GM21717 (cell line): ENCODE data around the gene BCKDHB.

ENCODE experiments used
- ATAC-seq: cut with Tn5 transposase; IDR thresholded peaks from one replicate; pipeline ENCODE4 v1.9.1; 2021; ENCODE audit warnings: mild to moderate bottlenecking, moderate library complexity; ENCODE audit not compliant: unreplicated experiment

The BCKDHB gene

DNA sequence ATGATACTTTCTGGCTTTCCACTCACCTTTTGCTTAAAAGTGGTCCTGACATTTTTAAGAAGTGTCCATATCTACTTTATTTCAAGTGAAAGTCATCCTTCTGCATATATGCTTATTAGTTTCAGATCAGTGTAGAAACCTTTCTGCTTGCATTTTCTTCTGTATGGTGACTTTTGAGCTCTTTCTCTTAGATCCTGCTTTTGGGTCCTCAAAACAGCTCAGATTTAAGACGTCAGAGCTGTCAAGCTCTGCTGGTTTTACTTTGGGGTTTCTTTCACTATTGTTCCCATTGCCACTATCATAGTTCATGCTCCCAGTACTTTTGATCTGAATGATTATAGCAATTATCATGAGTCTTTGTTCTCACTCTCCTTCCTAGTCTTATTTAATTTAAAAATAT is 41.7 kb downstream of the BCKDHB start:
- ATAC-seq: peak; percentile 53

GRCh38 chr6:80151635-80152034 is 45.2 kb downstream of the BCKDHB start:
- ATAC-seq: no peak

DNA sequence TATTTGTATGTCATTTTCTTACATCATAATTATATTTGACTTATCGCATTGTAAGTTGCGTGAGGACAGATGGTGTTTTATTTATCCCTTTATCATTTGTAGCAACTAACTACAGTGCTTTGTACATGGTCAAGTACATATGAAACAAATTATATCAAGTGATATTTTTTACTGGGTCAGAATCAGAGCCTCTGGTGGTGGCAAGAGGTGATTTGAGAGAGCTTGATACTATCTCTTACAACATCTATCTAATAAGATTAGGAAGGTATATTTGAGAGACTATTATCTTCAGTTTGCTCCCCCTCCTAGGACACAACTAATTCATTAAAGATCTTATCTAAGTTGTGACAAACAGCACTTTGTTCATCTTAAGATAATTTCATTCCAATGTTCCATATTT is 47.7 kb downstream of the BCKDHB start:
- ATAC-seq: no peak

- ATAC-seq: no peak
Measured at GRCh38 chr6:80156221-80156620, 49.8 kb downstream of the BCKDHB start.

DNA sequence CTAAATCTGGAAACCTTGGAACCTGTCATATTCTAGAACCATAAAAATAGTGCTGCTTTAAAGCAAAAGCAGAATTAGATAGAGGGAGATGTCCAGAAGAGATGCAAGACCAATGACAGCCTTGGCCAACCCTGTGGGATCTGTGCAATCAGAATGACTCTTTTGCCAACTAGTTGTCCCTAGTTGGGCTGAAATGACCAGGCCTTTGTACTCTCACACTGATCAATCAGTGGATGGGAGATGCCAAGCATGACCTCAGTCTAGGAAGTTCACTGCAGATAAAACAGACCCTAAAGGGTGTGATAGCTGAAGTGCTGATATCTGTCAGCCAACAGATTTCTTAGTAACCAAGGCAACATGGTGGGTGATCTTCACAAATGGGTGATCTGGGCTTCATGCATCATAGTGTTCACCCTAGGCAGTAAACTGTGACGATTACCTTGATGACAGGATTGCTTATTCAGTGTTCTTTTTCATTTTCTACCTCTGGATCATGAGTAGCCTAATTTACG is 52.1 kb downstream of the BCKDHB start:
- ATAC-seq: no peak

GRCh38 chr6:80161434-80161833 is 55.0 kb downstream of the BCKDHB start:
- ATAC-seq: no peak

GRCh38 chr6:80163754-80164187 is 57.3 kb downstream of the BCKDHB start:
- ATAC-seq: peak; percentile 76

DNA sequence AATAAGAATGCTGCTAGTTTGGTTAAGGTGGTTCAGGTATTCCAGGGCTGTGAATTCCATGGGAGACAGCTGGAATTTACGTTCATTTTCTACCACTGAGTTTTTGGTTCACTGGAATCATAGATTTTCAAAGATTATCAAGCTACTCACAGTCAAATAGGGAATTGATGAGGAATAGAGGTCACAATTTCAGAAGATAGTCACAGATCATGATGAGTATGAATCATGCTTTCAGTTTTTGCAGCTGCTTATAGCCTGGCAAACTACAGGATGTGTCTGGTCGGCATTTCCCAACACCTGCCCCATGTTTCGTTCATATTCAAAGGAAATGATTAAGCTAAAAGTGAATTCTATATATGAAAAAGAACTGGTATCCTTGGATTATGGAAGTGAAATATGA is 58.7 kb downstream of the BCKDHB start:
- ATAC-seq: peak; percentile 98

DNA sequence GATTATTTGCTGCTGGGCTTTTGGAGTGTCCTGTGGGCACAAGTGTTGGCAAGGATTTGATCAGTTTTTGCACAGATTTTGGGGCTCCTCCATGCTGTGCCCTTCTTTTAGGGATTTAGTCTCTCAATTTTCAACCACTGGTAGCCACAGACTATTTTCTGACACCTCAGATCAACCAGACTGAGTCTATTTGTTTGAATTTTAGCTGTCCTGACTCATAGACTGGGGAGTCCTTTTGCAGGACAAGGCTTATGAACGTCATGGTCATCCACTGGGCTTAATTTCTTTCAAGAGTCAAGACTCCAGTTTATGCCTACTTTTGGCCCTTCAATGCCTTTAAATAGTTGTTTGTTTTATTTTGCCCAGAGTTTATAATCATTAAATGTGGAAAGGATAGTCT is 59.3 kb downstream of the BCKDHB start:
- ATAC-seq: no peak

DNA sequence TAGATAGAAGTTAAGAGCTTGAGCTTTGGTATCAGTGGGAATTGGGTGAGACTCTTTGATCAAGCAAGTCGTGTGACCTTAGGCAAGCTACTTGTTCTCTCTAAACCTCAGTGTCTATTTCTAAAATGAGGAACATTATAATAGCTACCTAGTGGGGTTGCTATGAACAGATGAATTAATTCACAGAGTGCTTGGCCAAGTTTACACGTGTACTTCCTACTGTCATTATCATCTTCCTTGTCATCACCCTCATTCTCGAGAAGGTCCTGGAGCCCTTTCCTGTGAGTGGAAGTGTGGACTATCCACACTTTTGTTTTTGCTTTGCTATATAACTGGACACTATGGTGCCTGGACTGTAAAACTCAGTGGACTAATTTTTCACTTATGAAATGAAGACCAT is 64.0 kb downstream of the BCKDHB start:
- ATAC-seq: no peak

DNA sequence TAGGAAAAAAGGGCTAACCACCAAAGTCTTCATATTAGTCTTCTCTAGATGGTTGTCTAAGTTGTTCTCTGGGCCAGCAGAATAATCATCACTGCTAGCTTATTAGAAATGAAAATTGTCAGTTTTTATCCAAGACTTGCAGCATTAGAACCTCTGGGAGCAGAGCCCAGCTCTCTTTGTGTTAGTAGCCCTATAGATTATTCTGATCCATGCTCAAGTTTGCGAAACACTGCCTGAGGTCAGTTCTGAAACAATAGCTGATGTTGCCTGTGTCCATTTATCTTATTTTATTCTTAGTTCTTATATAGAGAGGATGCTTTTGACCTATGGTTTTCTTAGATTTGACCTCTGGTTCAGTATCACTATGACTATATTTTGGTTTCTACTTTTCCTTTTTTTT is 66.9 kb downstream of the BCKDHB start:
- ATAC-seq: no peak

DNA sequence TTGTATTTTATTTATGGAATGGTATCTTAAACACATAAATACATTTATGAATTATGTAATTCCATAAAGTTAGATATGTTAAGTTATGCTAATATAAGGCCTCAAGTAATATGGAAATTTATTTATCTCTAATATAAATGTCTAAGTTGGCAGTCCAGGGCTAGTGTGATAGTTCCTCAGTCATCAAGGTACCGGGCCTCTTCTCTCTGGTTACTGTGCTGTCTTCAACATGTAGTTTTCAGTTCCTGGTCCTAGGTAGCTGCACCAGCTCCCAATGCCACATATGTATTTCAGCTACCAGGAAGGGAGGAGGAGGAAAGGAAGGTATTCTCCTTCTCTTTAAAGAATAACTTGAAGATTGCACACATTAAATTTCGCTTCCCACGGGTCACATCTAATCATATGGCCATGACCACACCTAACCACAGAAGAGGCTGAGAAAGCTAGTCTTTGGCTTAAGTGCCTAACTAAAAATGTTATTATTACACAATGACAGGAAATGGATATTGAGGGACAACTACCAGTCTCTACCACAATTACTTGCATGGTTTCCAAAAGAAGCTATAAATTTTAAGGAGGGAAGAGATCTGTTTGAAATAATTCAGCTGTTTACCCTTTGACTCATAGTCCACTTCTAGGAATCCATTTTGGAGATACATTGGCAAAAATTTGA is 68.6 kb downstream of the BCKDHB start:
- no peak for ATAC-seq

GRCh38 chr6:80179695-80180094 is 73.2 kb downstream of the BCKDHB start:
- ATAC-seq: no peak

DNA sequence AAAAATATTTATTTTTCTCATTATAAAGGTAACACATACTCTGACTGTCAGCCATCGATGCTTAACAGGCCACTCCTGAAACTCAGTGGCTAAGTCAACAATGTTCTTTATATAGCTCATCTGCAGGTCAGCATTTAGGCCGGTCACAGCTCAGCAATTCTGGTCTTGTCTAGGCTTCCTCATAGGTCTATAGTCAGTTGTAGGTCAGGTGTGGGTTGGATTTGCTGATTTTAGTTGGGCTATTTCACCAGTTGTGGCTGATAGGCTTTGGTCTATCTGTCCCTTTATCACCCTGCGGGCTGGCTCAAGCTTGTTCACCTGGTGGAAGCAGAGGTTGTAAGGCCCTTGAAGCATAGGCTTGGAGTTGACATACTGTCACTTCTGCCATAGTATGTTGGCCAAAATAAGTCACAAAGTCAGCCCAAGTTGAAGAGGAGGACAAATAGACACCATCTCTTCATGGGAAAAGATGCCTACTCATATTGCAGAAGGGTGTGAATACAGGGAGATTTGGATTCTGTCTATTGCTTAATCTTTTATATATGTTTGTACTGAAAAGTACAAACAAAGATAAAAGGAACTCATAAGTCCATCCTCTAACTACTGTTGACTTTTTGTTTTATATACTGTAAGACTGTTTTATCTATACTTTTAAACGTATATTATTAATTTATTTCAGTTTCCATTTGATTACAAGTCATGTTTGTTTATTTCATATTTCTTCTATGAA is 75.0 kb downstream of the BCKDHB start:
- ATAC-seq: no peak

GRCh38 chr6:80182308-80182707 is 75.8 kb downstream of the BCKDHB start:
- no peak for ATAC-seq

GRCh38 chr6:80183019-80183795 is 76.7 kb downstream of the BCKDHB start:
- ATAC-seq: no peak

DNA sequence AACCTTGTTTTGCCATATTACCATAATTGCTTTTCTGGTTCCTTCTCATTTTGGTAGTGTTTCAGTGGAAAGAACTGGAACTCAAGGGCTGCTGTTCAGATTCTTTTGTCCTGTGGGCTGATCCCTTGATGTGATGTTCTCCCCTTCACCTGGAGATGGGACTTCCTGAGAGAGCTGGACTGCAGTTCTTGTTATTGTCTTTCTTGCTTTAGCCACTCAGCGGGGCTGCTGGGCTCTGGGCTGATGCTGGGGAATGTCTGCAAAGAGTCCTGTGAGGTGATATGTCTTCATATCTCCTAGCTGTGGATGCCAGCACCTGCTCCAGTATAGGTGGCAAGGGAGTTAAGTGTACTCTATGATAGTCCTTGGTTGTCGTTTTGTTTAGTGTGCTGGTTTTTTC is 79.0 kb downstream of the BCKDHB start:
- ATAC-seq: no peak

DNA sequence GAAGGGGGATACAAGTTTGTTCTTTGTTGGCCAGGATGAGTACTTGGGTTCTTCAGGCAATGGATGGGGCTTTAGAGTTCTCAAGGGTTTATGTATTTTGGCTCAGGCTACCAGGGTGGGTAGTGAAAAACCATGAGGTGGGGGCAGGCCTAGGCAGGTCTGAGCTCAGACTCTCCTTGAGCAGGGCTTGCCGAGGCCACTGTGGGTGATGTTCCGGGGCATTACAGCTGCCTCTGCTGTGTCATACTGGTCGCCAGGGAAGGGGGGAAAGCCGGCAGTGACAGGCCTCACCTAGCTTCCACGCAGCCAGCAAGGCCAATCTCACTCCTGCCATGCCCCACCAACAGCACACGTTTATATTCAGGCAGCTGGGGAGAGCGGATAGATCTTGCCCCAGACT is 79.6 kb downstream of the BCKDHB start:
- no peak for ATAC-seq

DNA sequence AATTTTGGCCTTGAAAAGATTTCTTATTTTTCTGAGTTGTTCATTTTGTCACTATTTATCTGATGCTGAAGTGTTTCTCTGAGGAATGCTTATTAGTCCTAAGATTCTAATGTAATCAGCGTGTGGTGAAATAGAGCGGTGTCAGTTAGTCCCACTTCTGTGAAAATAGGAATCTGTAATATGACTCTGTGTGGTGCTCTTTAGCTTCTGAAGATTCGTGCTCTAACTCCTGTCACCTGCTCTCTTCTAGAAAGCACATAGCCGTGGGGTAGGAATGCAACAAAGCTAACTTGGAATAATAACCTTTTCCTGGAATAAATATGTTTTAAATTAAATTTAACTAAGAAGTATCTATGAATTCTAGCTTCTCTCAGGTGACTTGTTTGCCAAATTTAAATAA is 90.4 kb downstream of the BCKDHB start:
- no peak for ATAC-seq

DNA sequence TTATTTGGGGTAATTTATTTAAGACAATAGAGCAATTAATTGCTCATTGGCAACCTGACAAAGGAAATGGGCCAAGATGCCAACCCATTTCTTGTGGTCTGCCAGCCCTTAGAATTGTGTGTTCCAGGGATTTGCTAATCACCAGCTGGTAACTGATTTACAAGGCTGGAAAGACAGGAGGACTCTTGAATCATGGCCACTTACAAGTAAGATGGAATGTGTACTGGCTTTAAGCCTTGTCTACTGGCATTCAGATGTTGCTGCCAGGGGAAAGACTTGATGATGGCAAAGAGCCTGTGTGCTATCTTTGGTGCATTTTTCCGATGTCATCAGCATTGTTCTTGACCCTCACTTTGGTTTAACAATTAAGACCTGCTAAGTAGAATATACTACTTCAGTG is 91.0 kb downstream of the BCKDHB start:
- no peak for ATAC-seq

DNA sequence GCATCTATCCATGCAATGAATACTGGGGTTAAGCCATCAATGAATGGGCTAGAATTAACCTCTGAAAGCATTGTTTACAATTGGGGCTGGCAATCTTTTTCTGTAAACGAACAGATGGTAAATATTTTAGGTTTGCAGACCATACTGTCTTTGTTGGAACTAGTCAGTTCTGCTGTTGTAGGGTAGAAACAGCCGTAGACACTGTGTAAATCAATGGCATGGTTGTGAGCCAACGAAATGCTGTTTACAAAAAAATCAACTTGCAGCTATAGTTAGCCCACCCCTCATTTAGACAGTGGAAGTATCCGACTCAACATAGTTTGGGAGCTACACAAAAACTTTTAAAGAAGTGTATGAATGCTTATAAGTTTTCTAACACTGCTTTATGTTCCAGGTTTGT is 91.5 kb downstream of the BCKDHB start:
- ATAC-seq: no peak

DNA sequence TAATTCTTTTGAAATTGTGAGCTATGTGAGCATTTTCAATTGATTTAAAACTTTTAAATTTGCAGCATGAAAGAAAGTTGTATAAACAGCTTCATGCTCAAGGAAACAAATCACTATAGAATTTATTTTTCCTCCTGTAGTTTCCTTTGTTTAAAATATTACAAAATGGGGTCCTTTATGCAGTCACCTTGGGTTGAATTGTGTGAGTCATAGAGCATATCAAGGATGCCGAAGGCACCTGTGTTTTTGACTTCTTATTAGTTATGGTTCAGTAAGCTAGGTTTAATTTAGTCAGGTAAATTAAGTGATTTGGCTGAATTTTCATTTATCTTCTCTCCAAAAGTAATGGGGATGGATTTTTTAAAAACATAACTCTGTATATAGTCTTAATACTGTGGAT is 96.8 kb downstream of the BCKDHB start:
- ATAC-seq: no peak
